Activated naive CD4-positive, alpha-beta T cell treated with anti-CD3 and anti-CD28 coated beads, Interleukin-2, amount 50 U/mL, for 72 hours (primary cell): ENCODE measurements around the gene MAP2K1. TPM values are rescaled to one million over a fixed set of nuclear protein-coding genes. Genes with fewer than 3 reads are reported as not detected.

Experiments
- ATAC-seq, 2 donors: fragments of 150-1000 bp; cut with Tn5 transposase; 2 replicates each; pipeline ENCODE4 v1.10.0; 2021; ENCODE audit warnings: mild to moderate bottlenecking in 2 of 2, moderate library complexity in 2 of 2
- DNase-seq, 2 donors: peaks; one replicate each; pipeline ENCODE4 v3.0.0; 2021 to 2022; ENCODE audit warnings: low spot score in 2 of 2
- H3K27ac Mint-ChIP-seq, 2 donors: one replicate each; pipeline ENCODE4 v1.8.0; 2022; ENCODE audit warnings: mild to moderate bottlenecking in 2 of 2, mixed read lengths in 2 of 2
- H3K36me3 Mint-ChIP-seq, 2 donors: one replicate each; pipeline ENCODE4 v1.8.0; 2022; ENCODE audit warnings: mixed read lengths in 2 of 2
- H3K9me3 Mint-ChIP-seq, 2 donors: one replicate each; pipeline ENCODE4 v1.8.0; 2022; ENCODE audit warnings: mixed read lengths in 2 of 2
- total RNA-seq, 2 donors: library from RNA; stranded (reverse); gene quantifications; one replicate each; pipeline ENCODE4 v1.2.3, GENCODE V29; 2022

The MAP2K1 gene
- total RNA-seq, 2 donors from 2014 or later = 78.8 to 131 TPM

DNA sequence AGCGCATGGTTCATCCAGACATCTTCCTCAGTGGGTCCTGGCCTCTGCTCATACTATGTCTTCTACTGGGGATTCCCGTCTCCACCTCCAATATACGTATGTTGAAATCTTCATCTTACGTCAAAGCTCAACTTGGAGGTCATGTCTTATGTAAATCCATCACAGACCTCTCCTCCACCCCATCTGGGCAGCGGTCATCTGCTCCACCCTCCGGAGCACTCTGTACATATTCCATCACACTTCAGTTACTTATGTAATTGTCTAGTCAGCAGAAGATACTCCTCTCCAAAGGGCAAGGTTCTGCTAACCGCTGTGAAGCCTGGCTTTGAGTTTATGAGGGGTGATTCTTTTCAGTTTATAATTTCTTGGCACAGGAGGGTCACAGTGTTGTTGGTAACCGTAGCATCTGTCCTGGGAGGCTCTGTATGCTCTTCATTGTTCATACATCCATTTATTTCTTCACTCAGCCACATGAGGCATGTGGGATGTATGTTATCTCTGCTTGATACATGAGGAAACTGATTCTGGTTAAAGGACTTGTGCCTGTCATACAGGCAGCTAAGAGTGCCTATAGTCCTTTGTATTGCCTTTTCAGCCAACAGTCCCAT, 22.1 kb downstream of the MAP2K1 start:
- no peak for DNase-seq
- Mint-ChIP-seq H3K9me3 (peaks cover 0 to 5% of the 10 kb centered on the region in 2 donors), H3K36me3 (peaks cover under 1 to 32% of the 10 kb centered on the region in 2 donors), H3K27ac (no peak overlapping the region)
- no peak for ATAC-seq

GRCh38 chr15:66409565-66410108, 22.9 kb downstream of the MAP2K1 start:
- peaks cover 6 to 32% of the 10 kb centered on the region in 2 donors for H3K36me3 Mint-ChIP-seq
- ATAC-seq (no peak), DNase-seq (no peak)
- no peak overlapping the region for H3K27ac Mint-ChIP-seq
- H3K9me3 Mint-ChIP-seq = peaks cover 4 to 9% of the 10 kb centered on the region in 2 donors

DNA sequence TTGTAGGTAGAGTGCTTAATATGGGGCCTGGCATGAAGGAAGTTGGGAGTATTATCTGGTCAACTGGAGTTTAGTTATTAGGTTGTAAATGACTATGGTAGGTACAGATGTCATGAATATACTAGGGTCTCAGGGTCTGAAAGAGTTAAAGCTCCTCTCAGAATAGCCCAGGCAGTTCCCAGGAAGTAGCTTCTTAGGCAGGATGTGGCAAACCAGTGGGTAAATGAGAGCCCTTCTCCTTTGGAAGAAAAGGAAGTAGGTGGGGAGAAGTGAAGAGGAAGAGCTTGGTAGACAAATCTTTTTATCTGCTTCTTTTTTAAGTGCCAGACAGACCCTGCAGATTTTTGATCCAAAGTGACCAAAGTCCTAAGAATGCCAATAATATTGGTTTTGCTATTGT, 24.5 kb downstream of the MAP2K1 start:
- Mint-ChIP-seq H3K36me3 (peaks cover 6 to 42% of the 10 kb centered on the region in 2 donors), H3K27ac (no peak overlapping the region), H3K9me3 (peaks cover 4 to 9% of the 10 kb centered on the region in 2 donors)
- DNase-seq (no peak), ATAC-seq (peak in 1 of 2 donors; percentile 22)

GRCh38 chr15:66412220-66412619, 25.5 kb downstream of the MAP2K1 start:
- Mint-ChIP-seq H3K9me3 (peaks cover 4 to 9% of the 10 kb centered on the region in 2 donors), H3K36me3 (peaks cover 6 to 41% of the 10 kb centered on the region in 2 donors), H3K27ac (no peak overlapping the region)
- DNase-seq = no peak
- ATAC-seq = no peak

DNA sequence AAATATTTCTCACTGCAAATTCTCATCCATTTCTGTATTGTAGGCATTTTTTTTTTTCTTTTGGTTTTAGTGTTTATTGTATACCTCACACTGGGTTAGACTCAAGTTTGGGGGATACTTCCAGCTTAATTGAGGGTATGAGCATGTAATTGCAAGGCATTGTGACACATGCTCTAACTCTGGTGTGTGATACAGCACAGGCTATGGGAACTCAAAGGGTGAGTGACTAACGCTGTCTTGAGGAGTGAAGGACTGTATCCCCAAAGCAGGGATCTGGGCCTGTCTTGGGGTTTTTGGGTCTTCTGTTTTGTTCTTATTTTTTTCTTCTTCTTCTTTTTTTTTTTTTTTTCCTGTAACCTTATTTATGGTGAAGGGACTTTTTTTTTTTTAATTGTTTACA, 26.9 kb downstream of the MAP2K1 start:
- H3K36me3 Mint-ChIP-seq = peaks cover 6 to 41% of the 10 kb centered on the region in 2 donors
- no peak for ATAC-seq
- H3K9me3 Mint-ChIP-seq = peaks cover 4 to 9% of the 10 kb centered on the region in 2 donors
- no peak for DNase-seq
- no peak overlapping the region for H3K27ac Mint-ChIP-seq

- H3K9me3 Mint-ChIP-seq = peaks cover 4 to 9% of the 10 kb centered on the region in 2 donors
- peaks cover 6 to 47% of the 10 kb centered on the region in 2 donors for H3K36me3 Mint-ChIP-seq
- no peak for ATAC-seq
- DNase-seq = no peak
- no peak overlapping the region for H3K27ac Mint-ChIP-seq
Observed at GRCh38 chr15:66415360-66415759, 28.6 kb downstream of the MAP2K1 start.

- Mint-ChIP-seq H3K9me3 (peaks cover 4 to 9% of the 10 kb centered on the region in 2 donors), H3K27ac (no peak overlapping the region), H3K36me3 (peaks cover 6 to 38% of the 10 kb centered on the region in 2 donors)
- no peak for DNase-seq
- ATAC-seq = no peak
Observed at GRCh38 chr15:66417736-66418135, 31.0 kb downstream of the MAP2K1 start.

DNA sequence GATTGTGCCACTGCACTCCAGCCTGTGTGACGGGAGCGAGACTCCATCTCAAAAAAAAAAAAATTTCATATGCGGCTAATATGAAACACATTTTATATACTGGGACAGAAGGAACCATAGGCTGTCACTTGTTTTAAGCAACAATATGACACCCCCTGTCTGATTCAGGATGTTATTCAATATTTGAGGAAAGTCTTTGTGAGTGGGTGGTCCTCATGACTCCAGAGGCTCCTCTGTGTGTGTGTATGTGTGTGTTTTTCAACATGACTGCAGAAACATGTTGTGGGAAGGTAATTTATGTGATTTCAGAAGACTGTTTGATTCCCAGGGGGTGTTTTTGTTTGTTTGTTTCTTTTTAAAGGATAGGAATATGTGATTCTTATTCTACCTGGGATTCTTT, 32.8 kb downstream of the MAP2K1 start:
- no peak for ATAC-seq
- H3K27ac Mint-ChIP-seq = peak overlapping the region in 1 of 2 donors; percentile 11
- H3K36me3 Mint-ChIP-seq = peaks cover 0 to 34% of the 10 kb centered on the region in 2 donors
- DNase-seq = no peak
- no peaks in the 10 kb centered on the region for H3K9me3 Mint-ChIP-seq

DNA sequence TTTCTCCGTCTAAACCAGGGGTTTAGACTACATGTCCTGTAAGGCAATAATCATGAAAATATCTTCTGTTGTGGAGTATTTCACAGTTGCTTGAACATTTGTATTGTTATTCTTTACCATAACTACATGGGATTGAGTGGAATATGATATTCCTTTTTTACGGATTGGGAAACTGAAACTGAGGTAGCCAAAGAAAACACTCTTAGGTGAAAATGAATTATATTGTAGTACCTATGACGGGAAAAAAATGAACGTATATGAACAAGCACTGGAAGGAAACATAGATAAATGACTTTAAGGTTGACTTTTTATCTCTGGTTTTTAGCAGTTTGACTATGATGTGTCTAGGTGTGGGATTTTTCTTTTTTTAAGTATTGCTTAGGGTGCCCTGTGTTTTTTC, 35.6 kb downstream of the MAP2K1 start:
- ATAC-seq = no peak
- DNase-seq = no peak
- H3K9me3 Mint-ChIP-seq = no peaks in the 10 kb centered on the region

GRCh38 chr15:66423149-66423548, 36.4 kb downstream of the MAP2K1 start:
- no peaks in the 10 kb centered on the region for H3K9me3 Mint-ChIP-seq
- H3K27ac Mint-ChIP-seq = no peak overlapping the region
- no peak for ATAC-seq
- peaks cover 4 to 27% of the 10 kb centered on the region in 2 donors for H3K36me3 Mint-ChIP-seq
- DNase-seq = no peak

More for the DNA sequence above, 35.6 kb downstream of the MAP2K1 start:
- H3K27ac Mint-ChIP-seq = no peak overlapping the region
- H3K36me3 Mint-ChIP-seq = peaks cover 4 to 27% of the 10 kb centered on the region in 2 donors

DNA sequence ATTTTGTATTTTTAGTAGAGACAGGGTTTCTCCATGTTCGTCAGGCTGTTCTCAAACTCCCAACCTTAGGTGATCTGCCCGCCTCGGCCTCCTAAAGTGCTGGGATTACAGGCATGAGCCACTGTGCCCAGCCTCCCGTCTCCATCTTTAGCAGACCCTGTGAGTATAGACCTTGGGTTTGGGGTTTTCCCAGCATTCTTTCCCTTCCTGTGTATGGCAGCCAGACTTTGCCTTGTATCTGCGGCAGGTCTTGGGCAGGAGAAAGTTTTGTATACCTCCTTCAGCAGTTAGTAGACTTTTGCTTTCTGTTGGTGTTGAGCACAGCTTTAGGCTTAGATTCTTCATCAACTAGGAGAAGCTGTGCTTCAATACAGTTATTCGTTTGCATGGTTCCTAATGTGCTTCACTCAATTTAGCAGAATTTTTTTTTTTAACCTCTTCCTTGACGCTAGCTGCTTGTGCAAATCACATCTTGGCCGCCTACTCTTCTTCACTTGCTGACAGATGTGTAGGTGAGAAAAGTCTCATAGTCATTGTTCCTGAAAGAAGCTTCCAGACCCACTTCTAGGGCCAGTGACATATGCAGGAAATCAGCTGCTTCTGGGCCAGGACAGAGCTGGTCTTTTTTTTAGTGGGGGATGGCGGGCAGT, 38.4 kb downstream of the MAP2K1 start:
- peak; percentile 30 to 36 for ATAC-seq
- Mint-ChIP-seq H3K36me3 (peaks cover 4 to 21% of the 10 kb centered on the region in 2 donors), H3K27ac (peak overlapping the region; percentile 22 to 72), H3K9me3 (no peaks in the 10 kb centered on the region)
- DNase-seq = no peak

GRCh38 chr15:66425837-66426236, 39.1 kb downstream of the MAP2K1 start:
- H3K27ac Mint-ChIP-seq = peak overlapping the region in 1 of 2 donors; percentile 72
- ATAC-seq = no peak

GRCh38 chr15:66429117-66429516, 42.4 kb downstream of the MAP2K1 start:
- Mint-ChIP-seq H3K36me3 (peaks cover 4 to 12% of the 10 kb centered on the region in 2 donors), H3K9me3 (no peaks in the 10 kb centered on the region), H3K27ac (no peak overlapping the region)
- no peak for DNase-seq
- ATAC-seq = no peak

More at GRCh38 chr15:66425837-66426236, 39.1 kb downstream of the MAP2K1 start:
- H3K36me3 Mint-ChIP-seq = peaks cover 4 to 21% of the 10 kb centered on the region in 2 donors
- H3K9me3 Mint-ChIP-seq = no peaks in the 10 kb centered on the region
- no peak for DNase-seq

- peaks cover 4 to 14% of the 10 kb centered on the region in 2 donors for H3K36me3 Mint-ChIP-seq
- H3K9me3 Mint-ChIP-seq = no peaks in the 10 kb centered on the region
- DNase-seq = no peak
- ATAC-seq = no peak
- no peak overlapping the region for H3K27ac Mint-ChIP-seq
Observed at GRCh38 chr15:66429546-66429945, 42.8 kb downstream of the MAP2K1 start.

GRCh38 chr15:66430627-66431255, 44.0 kb downstream of the MAP2K1 start:
- H3K36me3 Mint-ChIP-seq = peaks cover under 1 to 14% of the 10 kb centered on the region in 2 donors
- DNase-seq = no peak
- H3K9me3 Mint-ChIP-seq = no peaks in the 10 kb centered on the region
- no peak overlapping the region for H3K27ac Mint-ChIP-seq
- no peak for ATAC-seq

- Mint-ChIP-seq H3K36me3 (peaks cover 6 to 28% of the 10 kb centered on the region in 2 donors), H3K27ac (no peak overlapping the region), H3K9me3 (no peaks in the 10 kb centered on the region)
- ATAC-seq (peak; percentile 30 to 76), DNase-seq (no peak)
Observed at GRCh38 chr15:66433726-66434125, 47.0 kb downstream of the MAP2K1 start.

DNA sequence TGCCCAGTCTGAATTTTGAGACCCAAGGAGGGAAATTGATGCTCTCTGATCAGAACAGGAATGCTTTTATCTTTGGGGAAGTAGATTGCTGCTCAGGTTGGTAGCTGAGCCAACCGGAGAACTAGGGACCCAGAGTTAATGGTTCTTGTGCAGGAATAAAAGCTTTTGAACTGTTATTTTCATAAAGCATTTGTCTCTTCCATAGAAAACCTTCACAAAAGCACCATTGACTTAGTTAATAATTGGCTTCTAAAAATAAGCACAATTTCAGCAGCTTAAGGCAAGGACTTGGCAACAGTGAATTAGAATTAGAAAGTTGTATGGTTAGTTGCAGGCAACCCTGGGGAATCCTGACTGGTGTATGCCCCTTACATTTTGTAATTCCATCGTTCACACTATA, 53.8 kb downstream of the MAP2K1 start:
- H3K36me3 Mint-ChIP-seq = peaks cover 24 to 47% of the 10 kb centered on the region in 2 donors
- peak overlapping the region in 1 of 2 donors; percentile 9 for H3K27ac Mint-ChIP-seq
- DNase-seq = no peak
- no peak for ATAC-seq
- no peaks in the 10 kb centered on the region for H3K9me3 Mint-ChIP-seq
